SK-N-MC (cell line): ENCODE measurements around the gene STARD10.

Experiments
- EZH2 ChIP-seq: fragments of 200-600 bp; sonication (generic); IDR thresholded peaks from one replicate; pipeline ENCODE4 v1.6.1; 2017; ENCODE audit warnings: antibody characterized with exemption
- FOXP2 ChIP-seq: optimal IDR thresholded peaks from 2 replicates; pipeline ENCODE3; 2011; ENCODE audit warnings: mild to moderate bottlenecking, moderate library complexity; ENCODE audit not compliant: insufficient read depth; ENCODE audit errors: extremely low read length, control extremely low read depth
- POLR2AphosphoS5 ChIP-seq: IDR thresholded peaks from 2 replicates; pipeline ENCODE4 v1.6.1; 2012; ENCODE audit warnings: mild to moderate bottlenecking, low read depth, low read length, borderline replicate concordance

GRCh38 chr11:72771507-72771906 is 22.3 kb downstream of the STARD10 start:
- TF ChIP-seq POLR2AphosphoS5: no peak
- no peak for TF ChIP-seq EZH2
- TF ChIP-seq FOXP2: no peak
